HCT116 (cell line): Measurements from ENCODE around the gene SAC3D1.

Experiments
- EZH2 ChIP-seq: fragments of 200-600 bp; sonication (generic); IDR thresholded peaks from 2 replicates; pipeline ENCODE4 v1.6.1; 2017; ENCODE audit warnings: antibody characterized with exemption, mixed run types
- EZH2phosphoT487 ChIP-seq: fragments of 200-600 bp; IDR thresholded peaks from 2 replicates; pipeline ENCODE4 v1.6.1; 2018; ENCODE audit warnings: antibody characterized with exemption, borderline replicate concordance
- RAD21 ChIP-seq: IDR thresholded peaks from 2 replicates; pipeline ENCODE4 v1.6.1; 2012; ENCODE audit warnings: low read depth, mild to moderate bottlenecking
- SIN3A ChIP-seq: IDR thresholded peaks from 2 replicates; pipeline ENCODE4 v1.6.1; 2012; ENCODE audit warnings: low read depth
- YY1 ChIP-seq: IDR thresholded peaks from 2 replicates; pipeline ENCODE4 v1.6.1; 2011; ENCODE audit warnings: low read length, low read depth, moderate library complexity, mild to moderate bottlenecking; ENCODE audit not compliant: insufficient replicate concordance; ENCODE audit errors: extremely low read depth
- TF ChIP-seq, protein P1 (sequence below), 3 experiments: fragments of 200-600 bp in 1 of 3; sonication (generic) in 1 of 3; IDR thresholded peaks in 2 of 3; conservative IDR thresholded peaks in 1 of 3; 2 replicates each; pipeline ENCODE4 v1.5.1; 2012 to 2017; ENCODE audit warnings: low read depth in 2 of 3, low read length in 2 of 3, antibody characterized with exemption in 1 of 3, borderline replicate concordance in 1 of 3, control low read depth in 1 of 3, mild to moderate bottlenecking in 1 of 3, mixed read lengths in 1 of 3, mixed run types in 1 of 3, moderate library complexity in 1 of 3; ENCODE audit not compliant: insufficient read depth in 1 of 3

DNA sequence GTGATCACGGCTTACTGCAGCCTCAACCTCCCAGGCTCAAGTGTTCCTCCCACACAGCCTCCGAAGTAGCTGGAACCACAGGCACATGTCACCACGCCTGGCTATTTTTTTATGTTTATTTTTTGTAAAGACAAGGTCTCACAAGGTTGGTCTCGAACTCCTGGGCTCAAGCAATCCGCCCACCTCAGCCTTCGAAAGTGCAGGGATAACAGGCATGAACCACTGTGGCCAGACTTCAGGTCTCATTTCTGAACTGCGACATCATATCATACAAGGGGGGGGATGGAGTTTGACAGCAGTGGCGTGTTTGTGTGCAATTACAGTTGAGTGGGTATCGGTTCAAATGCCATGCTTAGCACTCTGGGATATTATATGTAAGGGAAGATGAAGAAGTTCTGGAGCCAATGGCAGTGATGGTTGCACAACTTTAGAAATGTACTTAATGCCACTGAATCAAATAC is 10.4 kb downstream of the SAC3D1 start:
- TF ChIP-seq SIN3A (no peak), YY1 (no peak), EZH2phosphoT487 (no peak), EZH2 (no peak), RAD21 (no peak)
- TF ChIP-seq, protein P1, sequence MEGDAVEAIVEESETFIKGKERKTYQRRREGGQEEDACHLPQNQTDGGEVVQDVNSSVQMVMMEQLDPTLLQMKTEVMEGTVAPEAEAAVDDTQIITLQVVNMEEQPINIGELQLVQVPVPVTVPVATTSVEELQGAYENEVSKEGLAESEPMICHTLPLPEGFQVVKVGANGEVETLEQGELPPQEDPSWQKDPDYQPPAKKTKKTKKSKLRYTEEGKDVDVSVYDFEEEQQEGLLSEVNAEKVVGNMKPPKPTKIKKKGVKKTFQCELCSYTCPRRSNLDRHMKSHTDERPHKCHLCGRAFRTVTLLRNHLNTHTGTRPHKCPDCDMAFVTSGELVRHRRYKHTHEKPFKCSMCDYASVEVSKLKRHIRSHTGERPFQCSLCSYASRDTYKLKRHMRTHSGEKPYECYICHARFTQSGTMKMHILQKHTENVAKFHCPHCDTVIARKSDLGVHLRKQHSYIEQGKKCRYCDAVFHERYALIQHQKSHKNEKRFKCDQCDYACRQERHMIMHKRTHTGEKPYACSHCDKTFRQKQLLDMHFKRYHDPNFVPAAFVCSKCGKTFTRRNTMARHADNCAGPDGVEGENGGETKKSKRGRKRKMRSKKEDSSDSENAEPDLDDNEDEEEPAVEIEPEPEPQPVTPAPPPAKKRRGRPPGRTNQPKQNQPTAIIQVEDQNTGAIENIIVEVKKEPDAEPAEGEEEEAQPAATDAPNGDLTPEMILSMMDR (IDR thresholded peaks at IDR 0.05 in 2 of 3, conservative IDR thresholded peaks at IDR 0.05 in 1 of 3; ENCODE audit: borderline replicate concordance in 1 of 3, insufficient read depth in 1 of 3, low read depth in 2 of 3, low read length in 2 of 3) = no peak
